HUES48 (cell line): ENCODE data around the gene EFHC2.

Experiments
- H3K27ac ChIP-seq: one replicate; pipeline ENCODE4 v1.7.0; 2013; ENCODE audit warnings: low read depth, low read length, inconsistent platforms
- H3K27me3 ChIP-seq: 2 replicates; pipeline ENCODE4 v1.6.1; 2013; ENCODE audit warnings: mild to moderate bottlenecking, low read length; ENCODE audit not compliant: control insufficient read depth, insufficient read depth
- H3K36me3 ChIP-seq: 2 replicates; pipeline ENCODE4 v1.6.1; 2013; ENCODE audit warnings: low read length; ENCODE audit not compliant: control insufficient read depth, insufficient read depth
- H3K4me1 ChIP-seq: 2 replicates; pipeline ENCODE4 v1.6.1; 2013; ENCODE audit warnings: mild to moderate bottlenecking, low read length; ENCODE audit not compliant: control insufficient read depth, insufficient read depth
- H3K4me3 ChIP-seq: 2 replicates; pipeline ENCODE4 v1.5.1; 2013; ENCODE audit warnings: mild to moderate bottlenecking, low read depth, low read length
- H3K9ac ChIP-seq: 2 replicates; pipeline ENCODE4 v1.6.1; 2013; ENCODE audit warnings: mild to moderate bottlenecking, low read depth, low read length, moderate library complexity
- H3K9me3 ChIP-seq: 2 replicates; pipeline ENCODE4 v1.6.1; 2013; ENCODE audit warnings: low read length; ENCODE audit not compliant: control insufficient read depth, insufficient read depth

EFHC2 gene

GRCh38 chrX:44303119-44303518 is 40.4 kb downstream of the EFHC2 start:
- Histone ChIP-seq H3K9me3 (no peaks in the 10 kb centered on the region; the same call in 1 of the 2 replicates), H3K27me3 (no peaks in the 10 kb centered on the region), H3K36me3 (no peaks in the 10 kb centered on the region), H3K4me3 (no peak overlapping the region), H3K27ac (no peak overlapping the region), H3K4me1 (no peaks in the 10 kb centered on the region; the same call in 1 of the 2 replicates), H3K9ac (no peak overlapping the region)

GRCh38 chrX:44299177-44299576 is 44.3 kb downstream of the EFHC2 start:
- Histone ChIP-seq H3K9me3 (no peaks in the 10 kb centered on the region; the same call in 1 of the 2 replicates), H3K27me3 (no peaks in the 10 kb centered on the region), H3K4me3 (no peak overlapping the region), H3K27ac (no peak overlapping the region), H3K9ac (no peak overlapping the region), H3K36me3 (no peaks in the 10 kb centered on the region), H3K4me1 (no peaks in the 10 kb centered on the region; the same call in 1 of the 2 replicates)

DNA sequence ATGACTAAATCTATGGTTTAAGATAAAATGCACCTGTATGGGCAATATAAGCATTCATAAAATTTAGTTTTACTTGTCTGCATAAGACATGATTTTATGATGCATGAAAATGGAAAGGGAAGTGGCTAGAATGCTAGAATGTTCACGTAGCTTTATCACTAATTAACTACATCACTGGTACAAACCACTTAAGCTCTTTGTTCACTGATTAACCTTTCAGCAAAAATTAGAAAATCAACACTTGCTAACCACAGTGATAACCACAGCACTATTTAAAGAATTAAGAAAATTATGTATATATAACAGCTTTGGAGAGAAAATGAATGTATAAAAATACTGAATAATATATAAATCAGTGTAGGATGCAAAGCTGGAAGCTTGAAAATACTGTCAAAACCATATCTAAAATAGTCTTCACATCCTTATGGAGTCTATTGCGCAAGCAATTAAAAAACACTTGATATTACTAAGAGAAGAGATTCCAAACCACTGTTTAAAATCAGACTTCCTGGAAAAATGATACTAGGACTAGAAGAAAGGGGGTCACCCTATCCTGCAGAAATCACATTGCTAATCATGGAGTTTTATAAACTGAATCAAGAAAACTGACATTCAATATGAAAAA is 51.9 kb downstream of the EFHC2 start:
- no peaks in the 10 kb centered on the region for H3K9me3 ChIP-seq
- no peak overlapping the region for H3K27ac ChIP-seq
- H3K36me3 ChIP-seq = no peaks in the 10 kb centered on the region
- no peak overlapping the region for H3K4me3 ChIP-seq
- no peaks in the 10 kb centered on the region for H3K4me1 ChIP-seq
- H3K27me3 ChIP-seq = no peaks in the 10 kb centered on the region
- no peak overlapping the region for H3K9ac ChIP-seq

- Histone ChIP-seq H3K9me3 (no peaks in the 10 kb centered on the region), H3K4me1 (no peaks in the 10 kb centered on the region), H3K27ac (no peak overlapping the region), H3K9ac (no peak overlapping the region), H3K4me3 (no peak overlapping the region), H3K36me3 (no peaks in the 10 kb centered on the region), H3K27me3 (no peaks in the 10 kb centered on the region)
These were observed 52.8 kb downstream of the EFHC2 start for GRCh38 chrX:44290718-44291117.

DNA sequence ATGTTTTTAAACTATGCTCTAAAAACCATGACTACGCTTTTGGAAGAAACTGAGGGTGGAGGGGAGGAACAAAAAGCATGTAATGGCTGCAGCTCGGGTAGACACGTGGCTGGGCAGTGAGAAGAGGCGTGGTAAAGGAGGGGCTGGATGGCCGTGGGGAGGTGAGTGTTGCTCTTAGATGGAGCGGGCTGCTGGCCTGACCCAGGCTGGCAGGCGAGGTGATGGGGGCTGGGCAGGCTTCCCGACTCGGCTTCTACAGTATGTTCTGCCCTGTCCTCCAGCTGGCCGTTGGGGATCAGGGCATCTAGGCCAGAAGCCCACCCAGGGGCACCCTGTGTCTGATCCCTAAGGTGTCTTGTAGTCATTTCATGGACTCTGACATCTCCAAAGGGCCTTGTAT is 60.7 kb downstream of the EFHC2 start:
- Histone ChIP-seq H3K27me3 (no peaks in the 10 kb centered on the region), H3K9ac (no peak overlapping the region), H3K36me3 (no peaks in the 10 kb centered on the region), H3K9me3 (peaks cover 2% of the 10 kb centered on the region; the same call in 1 of the 2 replicates), H3K4me1 (no peaks in the 10 kb centered on the region), H3K27ac (no peak overlapping the region), H3K4me3 (no peak overlapping the region)

GRCh38 chrX:44280116-44280515 is 63.4 kb downstream of the EFHC2 start:
- Histone ChIP-seq H3K4me3 (no peak overlapping the region), H3K9me3 (peaks cover 3% of the 10 kb centered on the region), H3K36me3 (no peaks in the 10 kb centered on the region), H3K4me1 (no peaks in the 10 kb centered on the region), H3K27me3 (no peaks in the 10 kb centered on the region), H3K27ac (no peak overlapping the region), H3K9ac (no peak overlapping the region)

DNA sequence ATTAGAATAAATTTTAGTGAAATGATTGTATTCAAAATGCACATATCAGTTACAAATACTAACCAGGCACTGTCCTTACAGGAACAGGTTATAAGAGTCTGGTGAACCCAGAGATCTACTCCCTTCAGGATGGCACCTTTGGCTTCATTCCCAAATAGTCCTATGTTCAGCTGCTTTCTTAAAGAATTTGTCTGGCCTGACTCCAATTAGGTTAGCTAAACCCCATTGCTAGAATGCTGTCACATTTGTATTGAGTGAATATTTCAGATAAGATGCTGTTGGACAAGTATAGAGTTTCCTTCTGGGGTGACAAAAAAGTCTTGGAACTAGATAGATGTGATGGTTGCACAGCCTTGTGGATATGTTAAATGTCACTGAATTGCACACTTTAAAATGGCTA is 69.4 kb downstream of the EFHC2 start:
- H3K27ac ChIP-seq = no peak overlapping the region
- H3K9ac ChIP-seq = no peak overlapping the region
- no peaks in the 10 kb centered on the region for H3K36me3 ChIP-seq
- H3K9me3 ChIP-seq = peaks cover 6% of the 10 kb centered on the region; the same call in 1 of the 2 replicates
- H3K4me3 ChIP-seq = no peak overlapping the region
- H3K4me1 ChIP-seq = no peaks in the 10 kb centered on the region
- H3K27me3 ChIP-seq = no peaks in the 10 kb centered on the region

DNA sequence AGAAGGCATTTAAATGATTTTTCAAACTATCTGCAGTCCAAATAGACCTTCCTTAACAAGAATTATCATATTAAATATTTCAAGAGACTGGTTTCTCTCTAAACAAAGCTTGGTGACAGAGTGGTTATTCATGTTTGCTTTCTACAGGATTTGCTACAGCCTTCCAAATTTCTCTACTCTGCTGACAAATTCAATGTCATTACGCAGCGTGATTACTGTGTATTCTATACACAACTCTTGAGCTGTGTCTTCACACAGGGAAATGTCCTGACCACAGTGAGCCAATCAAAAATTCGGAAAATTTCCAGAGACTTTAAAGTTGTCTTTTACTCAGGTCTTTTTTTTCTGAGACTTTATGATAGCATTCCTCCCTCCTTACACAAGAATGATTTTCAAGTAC is 75.6 kb downstream of the EFHC2 start:
- Histone ChIP-seq H3K27me3 (no peaks in the 10 kb centered on the region), H3K9ac (no peak overlapping the region), H3K4me3 (no peak overlapping the region), H3K4me1 (peaks cover 15% of the 10 kb centered on the region), H3K9me3 (peaks cover 3% of the 10 kb centered on the region; the same call in 1 of the 2 replicates), H3K27ac (no peak overlapping the region), H3K36me3 (no peaks in the 10 kb centered on the region)

DNA sequence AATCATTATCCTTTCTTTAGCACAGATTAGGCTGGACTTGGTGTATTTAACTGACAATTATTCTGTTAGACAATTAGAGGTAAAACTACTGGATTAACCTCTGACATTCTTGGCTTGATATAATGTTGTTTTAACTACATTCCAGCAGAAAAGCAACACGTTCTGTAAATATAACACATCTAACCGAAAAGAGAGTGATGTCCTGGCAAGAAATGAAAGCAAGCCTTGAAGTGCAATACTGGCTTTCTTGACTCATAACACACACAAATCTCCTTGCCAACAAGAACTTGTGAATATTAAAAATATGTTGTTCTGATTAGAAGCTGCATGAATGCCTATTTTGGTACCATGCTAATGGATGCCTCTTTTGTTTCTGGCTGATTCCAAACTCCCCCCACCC is 76.4 kb downstream of the EFHC2 start:
- Histone ChIP-seq H3K27me3 (no peaks in the 10 kb centered on the region), H3K4me3 (no peak overlapping the region), H3K27ac (no peak overlapping the region), H3K9me3 (peaks cover 3% of the 10 kb centered on the region; the same call in 1 of the 2 replicates), H3K4me1 (peaks cover 15% of the 10 kb centered on the region), H3K9ac (no peak overlapping the region), H3K36me3 (no peaks in the 10 kb centered on the region)

DNA sequence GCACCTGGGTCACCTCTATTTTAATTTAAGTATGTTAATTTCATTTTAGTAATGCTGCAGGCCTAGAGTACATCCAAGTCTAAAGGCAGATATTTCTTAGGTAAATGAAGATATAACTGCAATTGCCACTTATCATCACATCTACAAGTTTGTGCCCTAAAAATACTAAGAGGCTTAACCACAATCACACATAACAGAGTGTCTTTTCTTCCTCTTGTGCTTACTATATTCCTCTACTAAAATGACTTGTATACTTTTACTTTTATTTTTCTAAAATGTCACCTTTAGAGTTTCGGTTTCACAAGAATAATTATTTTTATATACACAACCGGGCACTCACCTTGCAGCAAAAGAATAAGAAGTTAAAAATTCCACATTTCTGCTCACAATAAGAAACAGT is 77.9 kb downstream of the EFHC2 start:
- no peak overlapping the region for H3K9ac ChIP-seq
- H3K4me1 ChIP-seq = peaks cover 15% of the 10 kb centered on the region
- no peak overlapping the region for H3K4me3 ChIP-seq
- H3K27me3 ChIP-seq = no peaks in the 10 kb centered on the region
- no peaks in the 10 kb centered on the region for H3K36me3 ChIP-seq
- H3K9me3 ChIP-seq = peaks cover 3% of the 10 kb centered on the region; the same call in 1 of the 2 replicates
- H3K27ac ChIP-seq = no peak overlapping the region

DNA sequence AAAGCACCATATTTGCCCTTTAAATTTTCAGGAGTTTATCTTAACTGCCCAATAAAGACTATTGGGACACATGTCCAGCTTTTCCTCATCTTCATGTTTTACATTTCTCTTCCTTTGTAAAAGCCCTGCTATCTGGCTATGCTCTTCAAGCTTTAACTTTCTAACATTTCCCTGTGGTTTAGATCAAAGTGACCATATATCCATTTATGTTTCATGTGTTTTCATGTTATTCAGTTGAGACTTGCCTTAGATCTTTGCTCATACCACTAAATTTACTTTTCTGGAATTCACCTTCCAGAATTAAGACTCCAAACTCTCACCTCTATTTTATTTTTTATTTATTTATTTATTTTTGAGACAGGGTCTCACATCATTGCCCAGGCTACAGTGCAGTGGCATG is 78.5 kb downstream of the EFHC2 start:
- Histone ChIP-seq H3K36me3 (no peaks in the 10 kb centered on the region), H3K9me3 (no peaks in the 10 kb centered on the region), H3K4me3 (no peak overlapping the region), H3K27ac (no peak overlapping the region), H3K27me3 (no peaks in the 10 kb centered on the region), H3K4me1 (peaks cover 15% of the 10 kb centered on the region), H3K9ac (no peak overlapping the region)
